Pancreas (tissue), 10 donors: ENCODE measurements around the gene MAU2. TPM values are rescaled to one million over a fixed set of nuclear protein-coding genes. Genes with fewer than 3 reads are reported as not detected.

Experiments used
- ATAC-seq, 4 donors: fragments of 200-7000 bp; cut with Tn5 transposase; one replicate each; pipeline versions ENCODE4 v1.8.0 to v1.9.1; 2020; ENCODE audit warnings: mild to moderate bottlenecking in 4 of 4, moderate library complexity in 4 of 4
- DNase-seq, 6 donors: peaks; one replicate each; pipeline ENCODE4 v3.0.0-alpha.2; 2020
- FAIRE-seq: peaks from 2 replicates; lab custom pipeline; 2012; peaks lifted over from hg19 to GRCh38; lab: Jason Lieb, UNC
- H3K27ac ChIP-seq, 4 donors: fragments of 200-600 bp; sonication (generic); 1 replicate in 3 of 4; 2 replicates in 1 of 4; pipeline versions ENCODE4 v1.5.0 to v1.8.0; 2020
- H3K27me3 ChIP-seq, 4 donors: fragments of 200-600 bp; one replicate each; pipeline ENCODE4 v1.8.0; 2021
- H3K36me3 ChIP-seq, 3 donors: fragments of 200-600 bp; sonication (generic) in 1 of 3; one replicate each; pipeline versions ENCODE4 v1.5.0 to v1.8.0; 2020 to 2021
- H3K4me1 ChIP-seq, 3 donors: fragments of 200-600 bp; one replicate each; pipeline ENCODE4 v1.8.0; 2021
- H3K4me3 ChIP-seq, 4 donors: fragments of 200-600 bp; sonication (generic) in 2 of 4; one replicate each; pipeline versions ENCODE4 v1.5.0 to v1.8.0; 2020 to 2021
- H3K9me3 ChIP-seq, 4 donors: fragments of 200-600 bp; one replicate each; pipeline ENCODE4 v1.8.0; 2021
- CTCF ChIP-seq, 4 donors: fragments of 200-600 bp; sonication (generic) in 3 of 4; IDR thresholded peaks; one replicate each; pipeline versions ENCODE4 v1.5.0 to v1.8.0; 2021; ENCODE audit warnings: antibody characterized with exemption in 4 of 4
- WGBS, 2 donors: extraction: QIAGEN DNeasy Blood & Tissue Kit; methylation state at CpG; one replicate each; pipeline ENCODE4 v1.1.7; 2013; 5-methylcytosine and 5-hydroxymethylcytosine counted together
- intact Hi-C, 3 donors: fragments of 100-400 bp; cut with DNase I; formaldehyde crosslinking; loops; one replicate each; pipeline versions ENCODE4 v1.11.1 to v1.14.2; 2022
- polyA plus RNA-seq, 2 donors: library from polyadenylated mRNA; stranded (reverse); fragments of 200-250 nt; gene quantifications; one replicate each; pipeline ENCODE4 v1.2.3, GENCODE V29; 2013
- total RNA-seq, 6 donors: library from RNA; stranded (reverse); fragmentation: NEBNext Ultra II Directional in 4 of 6; extraction: Animal tissue kit (Norgen Biotek cat#: 25700) in 4 of 6; gene quantifications; one replicate each; pipeline versions ENCODE4 v1.2.1 to v1.2.4, GENCODE V29; 2021 to 2023
- donor health status: healthy with polysubstance abuse.
- donor health status: DM: no; HTN: no; CAD: no; lungs with moderate emphysema.
- donor health status: DM: no; HTN: no; CAD: no.
- donor health status: control.
- donor health status: control.
- donor health status: Bipolar disorder and iron deficiency.
- donor health status: DM: yes; HTN: yes; CAD: no.
- donor health status: DM: no; HTN: no; CAD: no.
- donor health status: DM: no; HTN: no; CAD: no.
- donor health status: DM: yes; HTN: yes; CAD: no.

The MAU2 gene
- total and polyA plus RNA-seq, 8 donors, result 22.6 to 38.8 (median 30.2) TPM

GRCh38 chr19:19356901-19357566, 36.4 kb downstream of the MAU2 start:
- Histone ChIP-seq H3K27ac (no peak overlapping the region), H3K9me3 (no peaks in the 10 kb centered on the region), H3K4me1 (no peaks in the 10 kb centered on the region), H3K27me3 (no peaks in the 10 kb centered on the region), H3K36me3 (peaks cover 0 to 51% (median 23%) of the 10 kb centered on the region in 3 donors), H3K4me3 (no peak overlapping the region)
- peak in 1 of 6 donors; percentile 52 for DNase-seq
- 91 to 94% methylated on average over 13 of the region's 13 CpGs for WGBS, 2 donors
- no peak for ATAC-seq
- TF ChIP-seq CTCF (IDR thresholded peaks at IDR 0.05), result no peak
- FAIRE-seq, result no peak
- intact Hi-C loops, result loop anchor here in 1 of 3 donors (5.0 kb wide), 1 partner anchor 135 kb away; no protein-coding TSS in a partner anchor

- 12 to 13% methylated on average over 14 of the region's 14 CpGs for WGBS, 2 donors
- Histone ChIP-seq H3K27me3 (no peaks in the 10 kb centered on the region), H3K36me3 (peaks cover 0 to 10% (median 0%) of the 10 kb centered on the region in 3 donors), H3K27ac (no peak overlapping the region), H3K9me3 (no peaks in the 10 kb centered on the region), H3K4me3 (no peak overlapping the region), H3K4me1 (peaks cover 0 to 4% (median 0%) of the 10 kb centered on the region in 3 donors)
- intact Hi-C loops, result no loop called here
- FAIRE-seq (no peak), ATAC-seq (peak; percentile 72 to 86 (median 84)), DNase-seq (peak; percentile 56 to 86 (median 78))
- peak; percentile 59 to 85 (median 76) for TF ChIP-seq CTCF (IDR thresholded peaks at IDR 0.05)
Measured at GRCh38 chr19:19361075-19361594, 40.5 kb downstream of the MAU2 start.

- WGBS, 2 donors, result 81 to 92% methylated on average over 4 of the region's 4 CpGs
- FAIRE-seq, result no peak
- intact Hi-C loops, result no loop called here
- TF ChIP-seq CTCF (IDR thresholded peaks at IDR 0.05), result no peak
- Histone ChIP-seq H3K4me3 (no peak overlapping the region), H3K9me3 (no peaks in the 10 kb centered on the region), H3K27ac (no peak overlapping the region), H3K27me3 (no peaks in the 10 kb centered on the region), H3K36me3 (peaks cover 0 to under 1% (median 0%) of the 10 kb centered on the region in 3 donors), H3K4me1 (peaks cover 0 to 4% (median 4%) of the 10 kb centered on the region in 3 donors)
- ATAC-seq, result no peak
- peak in 1 of 6 donors; percentile 54 for DNase-seq
Measured at GRCh38 chr19:19362075-19362474, 41.4 kb downstream of the MAU2 start.

GRCh38 chr19:19366434-19367396, 46.1 kb downstream of the MAU2 start:
- H3K36me3 ChIP-seq, result no peaks in the 10 kb centered on the region
- H3K27me3 ChIP-seq, result no peaks in the 10 kb centered on the region
- H3K9me3 ChIP-seq, result no peaks in the 10 kb centered on the region
- FAIRE-seq (no peak), ATAC-seq (peak; percentile 85 to 93 (median 90)), DNase-seq (peak; percentile 62 to 89 (median 84))
- no peak overlapping the region for H3K27ac ChIP-seq
- 37 to 43% methylated on average over 18 of the region's 18 CpGs for WGBS, 2 donors
- intact Hi-C loops, result no loop called here
- H3K4me1 ChIP-seq, result peaks cover 0 to 4% (median 4%) of the 10 kb centered on the region in 3 donors
- no peak overlapping the region for H3K4me3 ChIP-seq
- TF ChIP-seq CTCF (IDR thresholded peaks at IDR 0.05), result peak; percentile 92 to 96 (median 94)
